ENCODE measurements around the gene TM4SF5.
A peak's percentile ranks its signal among the peaks of the same experiment; 100 is the strongest.
"Not testable (repeated sequence)": the region's sequence is repeated elsewhere in the genome, so short reads cannot be mapped to it uniquely, and the experiment has no call there.

Gene TM4SF5

DNA sequence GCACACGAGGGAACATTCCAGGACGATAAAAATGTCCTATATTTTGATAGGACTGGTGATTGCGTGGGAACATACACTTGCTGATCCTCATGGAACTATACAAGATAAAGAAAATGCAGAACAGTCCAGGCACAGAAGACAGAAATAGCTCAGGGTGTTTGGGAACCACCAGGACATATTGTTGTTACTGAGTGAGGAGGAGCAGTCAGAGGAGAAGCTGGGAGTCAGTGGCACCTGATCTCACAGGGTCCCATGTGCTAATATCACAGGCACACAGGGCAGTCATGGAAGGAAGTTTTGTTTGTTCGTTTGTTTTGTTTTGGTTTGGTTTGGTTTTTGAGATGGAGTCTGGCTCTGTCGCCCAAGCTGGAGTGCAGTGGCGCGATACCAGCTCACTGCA lies 41.0 kb downstream of the TM4SF5 start:
- DNase-seq (ENCODE audit: low read depth), result no peak
- H3K4me3 ChIP-seq (ENCODE audit: low read depth, low read length), result no peak overlapping the region
- TF ChIP-seq, protein P1, sequence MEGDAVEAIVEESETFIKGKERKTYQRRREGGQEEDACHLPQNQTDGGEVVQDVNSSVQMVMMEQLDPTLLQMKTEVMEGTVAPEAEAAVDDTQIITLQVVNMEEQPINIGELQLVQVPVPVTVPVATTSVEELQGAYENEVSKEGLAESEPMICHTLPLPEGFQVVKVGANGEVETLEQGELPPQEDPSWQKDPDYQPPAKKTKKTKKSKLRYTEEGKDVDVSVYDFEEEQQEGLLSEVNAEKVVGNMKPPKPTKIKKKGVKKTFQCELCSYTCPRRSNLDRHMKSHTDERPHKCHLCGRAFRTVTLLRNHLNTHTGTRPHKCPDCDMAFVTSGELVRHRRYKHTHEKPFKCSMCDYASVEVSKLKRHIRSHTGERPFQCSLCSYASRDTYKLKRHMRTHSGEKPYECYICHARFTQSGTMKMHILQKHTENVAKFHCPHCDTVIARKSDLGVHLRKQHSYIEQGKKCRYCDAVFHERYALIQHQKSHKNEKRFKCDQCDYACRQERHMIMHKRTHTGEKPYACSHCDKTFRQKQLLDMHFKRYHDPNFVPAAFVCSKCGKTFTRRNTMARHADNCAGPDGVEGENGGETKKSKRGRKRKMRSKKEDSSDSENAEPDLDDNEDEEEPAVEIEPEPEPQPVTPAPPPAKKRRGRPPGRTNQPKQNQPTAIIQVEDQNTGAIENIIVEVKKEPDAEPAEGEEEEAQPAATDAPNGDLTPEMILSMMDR (IDR thresholded peaks at IDR 0.05; ENCODE audit: low read depth, low read length, missing control alignments), result no peak

DNA sequence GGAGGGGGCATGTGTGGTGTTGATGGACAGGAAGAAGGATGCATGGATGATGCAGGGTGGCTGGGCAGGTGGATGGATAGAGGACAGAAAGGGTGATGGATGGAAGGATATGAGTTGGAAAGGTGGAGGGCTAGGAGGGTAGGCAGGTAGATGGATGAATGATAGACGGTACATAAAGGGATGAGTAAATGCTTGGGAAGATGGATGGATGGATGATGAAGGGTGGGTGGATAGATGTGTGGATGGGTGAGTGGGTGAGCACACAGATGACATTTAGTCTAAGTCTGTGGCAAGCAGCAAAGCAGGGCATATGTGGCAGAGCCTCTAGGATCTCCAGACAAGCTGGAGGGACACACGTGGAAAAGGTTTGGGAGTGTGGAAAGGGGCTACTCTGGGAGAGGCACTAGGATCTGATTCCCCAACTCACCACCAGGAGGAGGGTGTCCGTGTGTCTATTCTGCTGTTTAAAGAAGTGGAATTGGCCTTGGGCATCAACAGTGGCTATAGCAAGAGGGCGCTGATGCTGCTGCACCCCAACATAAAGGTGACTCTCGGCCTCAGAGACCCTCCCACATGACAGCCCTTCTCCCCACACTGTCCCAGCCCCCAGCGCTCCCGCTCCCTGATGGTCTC lies 43.5 kb downstream of the TM4SF5 start:
- no peak overlapping the region for H3K4me3 ChIP-seq (ENCODE audit: low read depth, low read length)
- TF ChIP-seq, protein P1 (IDR thresholded peaks at IDR 0.05; ENCODE audit: low read depth, low read length, missing control alignments), result peak; percentile 39
- no peak for DNase-seq (ENCODE audit: low read depth)

GRCh38 chr17:4816826-4817225 lies 45.1 kb downstream of the TM4SF5 start:
- no peak overlapping the region for H3K4me3 ChIP-seq (ENCODE audit: low read depth, low read length)
- TF ChIP-seq, protein P1 (IDR thresholded peaks at IDR 0.05; ENCODE audit: low read depth, low read length, missing control alignments), result no peak
- DNase-seq (ENCODE audit: low read depth), result no peak

- TF ChIP-seq, protein P1 (IDR thresholded peaks at IDR 0.05; ENCODE audit: low read depth, low read length, missing control alignments), result no peak
- no peak for DNase-seq (ENCODE audit: low read depth)
- no peak overlapping the region for H3K4me3 ChIP-seq (ENCODE audit: low read depth, low read length)
Measured at GRCh38 chr17:4818276-4818675, 46.6 kb downstream of the TM4SF5 start.

- TF ChIP-seq, protein P1 (IDR thresholded peaks at IDR 0.05; ENCODE audit: low read depth, low read length, missing control alignments), result no peak
- H3K4me3 ChIP-seq (ENCODE audit: low read depth, low read length), result no peak overlapping the region
- DNase-seq (ENCODE audit: low read depth), result no peak
Measured at GRCh38 chr17:4822835-4823234, 51.1 kb downstream of the TM4SF5 start.

- TF ChIP-seq, protein P1 (IDR thresholded peaks at IDR 0.05; ENCODE audit: low read depth, low read length, missing control alignments), result no peak
- no peak for DNase-seq (ENCODE audit: low read depth)
- no peak overlapping the region for H3K4me3 ChIP-seq (ENCODE audit: low read depth, low read length)
Measured at GRCh38 chr17:4823373-4824089, 51.8 kb downstream of the TM4SF5 start.

GRCh38 chr17:4827399-4827798 lies 55.7 kb downstream of the TM4SF5 start:
- TF ChIP-seq, protein P1 (IDR thresholded peaks at IDR 0.05; ENCODE audit: low read depth, low read length, missing control alignments), result no peak

DNA sequence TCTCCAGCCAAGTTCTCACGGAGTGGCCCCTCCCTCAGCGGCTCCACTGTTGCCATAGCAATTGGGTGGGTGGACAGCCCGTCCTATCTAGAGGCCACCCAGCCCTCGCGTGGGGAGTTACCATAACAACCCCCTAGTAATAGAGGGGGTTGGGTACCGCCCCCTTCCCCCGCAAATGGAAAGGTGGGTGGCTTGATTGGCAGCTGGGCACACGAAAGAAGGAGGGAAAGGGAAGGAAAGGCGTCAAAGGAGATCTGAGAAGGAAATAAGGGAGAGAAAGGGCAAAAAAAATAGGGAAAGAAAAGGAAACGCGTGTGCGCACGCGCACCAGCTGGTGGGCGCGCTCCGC lies 61.1 kb downstream of the TM4SF5 start:
- peak overlapping the region; percentile 83 for H3K4me3 ChIP-seq (ENCODE audit: low read depth, low read length)
- DNase-seq (ENCODE audit: low read depth), result not testable (repeated sequence)

More at GRCh38 chr17:4827399-4827798, 55.7 kb downstream of the TM4SF5 start:
- H3K4me3 ChIP-seq (ENCODE audit: low read depth, low read length), result no peak overlapping the region
- no peak for DNase-seq (ENCODE audit: low read depth)

Measured in GM12864 (cell line).